GDM1 (cell line): ENCODE data around the gene USP13.

Experiments
- DNase-seq: peaks from one replicate; lab custom pipeline; 2025; lab: John Stamatoyannopoulos, UW

Gene USP13

GRCh38 chr3:179801263-179801662, 148.4 kb downstream of the USP13 start:
- no peak for DNase-seq

GRCh38 chr3:179801856-179802255, 149.0 kb downstream of the USP13 start:
- no peak for DNase-seq

- no peak for DNase-seq
Measured at GRCh38 chr3:179806177-179806576, 153.3 kb downstream of the USP13 start.

- DNase-seq: no peak
Measured at GRCh38 chr3:179807588-179807987, 154.7 kb downstream of the USP13 start.

GRCh38 chr3:179809639-179810038, 156.8 kb downstream of the USP13 start:
- no peak for DNase-seq

- peak; percentile 25 for DNase-seq
Measured at GRCh38 chr3:179811321-179812095, 158.7 kb downstream of the USP13 start.

- DNase-seq: no peak
Measured at GRCh38 chr3:179812096-179812382, 159.2 kb downstream of the USP13 start.

- no peak for DNase-seq
Measured at GRCh38 chr3:179819379-179819778, 166.5 kb downstream of the USP13 start.

GRCh38 chr3:179822296-179822695, 169.5 kb downstream of the USP13 start:
- DNase-seq: no peak

GRCh38 chr3:179825527-179826246, 172.8 kb downstream of the USP13 start:
- no peak for DNase-seq

- DNase-seq: no peak
Measured at GRCh38 chr3:179826247-179826637, 173.4 kb downstream of the USP13 start.

- no peak for DNase-seq
Measured at GRCh38 chr3:179828738-179829137, 175.9 kb downstream of the USP13 start.

- no peak for DNase-seq
Measured at GRCh38 chr3:179829401-179829800, 176.6 kb downstream of the USP13 start.

GRCh38 chr3:179832333-179832854, 179.6 kb downstream of the USP13 start:
- no peak for DNase-seq

GRCh38 chr3:179833294-179833693, 180.5 kb downstream of the USP13 start:
- DNase-seq: no peak

- DNase-seq: no peak
Measured at GRCh38 chr3:179837374-179837773, 184.5 kb downstream of the USP13 start.
